Measurements from ENCODE around the gene C3AR1. TPM values are rescaled to one million over a fixed set of nuclear protein-coding genes. Genes with fewer than 3 reads are reported as not detected.

The C3AR1 gene
- polyA plus RNA-seq, 1 donor (not counting 4 experiments of a cell fraction or from before 2014, with no cell fraction given) = 0.60 TPM

GRCh38 chr12:8108808-8109398 lies 42.7 kb upstream of the C3AR1 start:
- no peak overlapping the region for H3K9ac ChIP-seq (ENCODE audit: control insufficient read depth, extremely low read depth, insufficient read depth, low read length)

GRCh38 chr12:8099235-8099634 lies 33.1 kb upstream of the C3AR1 start:
- Histone ChIP-seq H3K9me1 (ENCODE audit: control insufficient read depth, extremely low read depth, insufficient read depth, low read length) (no peaks in the 10 kb centered on the region), H3K9ac (ENCODE audit: control insufficient read depth, extremely low read depth, insufficient read depth, low read length) (no peak overlapping the region), H3K27me3 (ENCODE audit: control insufficient read depth, extremely low read depth, insufficient read depth, low read length) (no peaks in the 10 kb centered on the region), H3K27ac (ENCODE audit: control insufficient read depth, insufficient read depth, low read length) (no peak overlapping the region), H3K4me1 (ENCODE audit: control insufficient read depth, extremely low read depth, insufficient read depth, low read length) (peaks cover 2% of the 10 kb centered on the region), H2AFZ (ENCODE audit: control insufficient read depth, low read length) (no peak overlapping the region), H4K20me1 (ENCODE audit: control insufficient read depth, extremely low read depth, insufficient read depth, low read length) (no peaks in the 10 kb centered on the region), H3K9me3 (ENCODE audit: control insufficient read depth, low read depth, low read length) (no peaks in the 10 kb centered on the region), H3K36me3 (ENCODE audit: control insufficient read depth in 2 of 2, extremely low read depth in 1 of 2, insufficient read depth in 2 of 2, low read length in 2 of 2) (peaks cover under 1 to 15% of the 10 kb centered on the region in 2 experiments), H3K79me2 (ENCODE audit: control insufficient read depth, insufficient read depth, low read length) (no peaks in the 10 kb centered on the region), H3K4me2 (ENCODE audit: control insufficient read depth, extremely low read depth, insufficient read depth, low read depth, low read length) (no peak overlapping the region), H3K4me3 (ENCODE audit: control insufficient read depth in 2 of 3, extremely low read depth in 1 of 3, insufficient read depth in 2 of 3, low read depth in 1 of 3, low read length in 3 of 3) (no peak overlapping the region)
- dilution Hi-C loops (cut with MboI; ENCODE audit: extremely low pct_ligation_motif_present, low sequenced_read_pairs) = no loop called here
- DNase-seq (ENCODE audit: low read depth, low spot score) = no peak
- FAIRE-seq = no peak
- TF ChIP-seq EZH2 (IDR thresholded peaks at IDR 0.05; ENCODE audit: low read length) (no peak), CTCF (optimal IDR thresholded peaks at IDR 0.05 in 1 of 3, IDR thresholded peaks at IDR 0.05 in 1 of 3, conservative IDR thresholded peaks at IDR 0.05 in 1 of 3; ENCODE audit: extremely low read depth in 1 of 3, insufficient read depth in 2 of 3, low read length in 3 of 3) (no peak)

More at GRCh38 chr12:8108808-8109398, 42.7 kb upstream of the C3AR1 start:
- Histone ChIP-seq H3K4me3 (ENCODE audit: control insufficient read depth in 2 of 3, extremely low read depth in 1 of 3, insufficient read depth in 2 of 3, low read depth in 1 of 3, low read length in 3 of 3) (no peak overlapping the region), H3K36me3 (ENCODE audit: control insufficient read depth in 2 of 2, extremely low read depth in 1 of 2, insufficient read depth in 2 of 2, low read length in 2 of 2) (no peaks in the 10 kb centered on the region), H3K4me2 (ENCODE audit: control insufficient read depth, extremely low read depth, insufficient read depth, low read depth, low read length) (peak overlapping the region; percentile 48), H4K20me1 (ENCODE audit: control insufficient read depth, extremely low read depth, insufficient read depth, low read length) (no peaks in the 10 kb centered on the region), H3K4me1 (ENCODE audit: control insufficient read depth, extremely low read depth, insufficient read depth, low read length) (no peaks in the 10 kb centered on the region), H3K9me3 (ENCODE audit: control insufficient read depth, low read depth, low read length) (no peaks in the 10 kb centered on the region), H3K27ac (ENCODE audit: control insufficient read depth, insufficient read depth, low read length) (no peak overlapping the region), H3K79me2 (ENCODE audit: control insufficient read depth, insufficient read depth, low read length) (no peaks in the 10 kb centered on the region), H3K27me3 (ENCODE audit: control insufficient read depth, extremely low read depth, insufficient read depth, low read length) (no peaks in the 10 kb centered on the region), H2AFZ (ENCODE audit: control insufficient read depth, low read length) (peak overlapping the region; percentile 40), H3K9me1 (ENCODE audit: control insufficient read depth, extremely low read depth, insufficient read depth, low read length) (no peaks in the 10 kb centered on the region)
- TF ChIP-seq EZH2 (IDR thresholded peaks at IDR 0.05; ENCODE audit: low read length) = no peak
- peak; percentile 86 to 98 (median 90) for TF ChIP-seq CTCF (optimal IDR thresholded peaks at IDR 0.05 in 1 of 3, IDR thresholded peaks at IDR 0.05 in 1 of 3, conservative IDR thresholded peaks at IDR 0.05 in 1 of 3; ENCODE audit: extremely low read depth in 1 of 3, insufficient read depth in 2 of 3, low read length in 3 of 3)
- dilution Hi-C loops (cut with MboI; ENCODE audit: extremely low pct_ligation_motif_present, low sequenced_read_pairs) = no loop called here
- DNase-seq (ENCODE audit: low read depth, low spot score) = peak; percentile 11
- peak; percentile 67 for FAIRE-seq

Measured in keratinocyte (primary cell).